Measurements from ENCODE around the gene NOG. TPM values are rescaled to one million over a fixed set of nuclear protein-coding genes. Genes with fewer than 3 reads are reported as not detected.

The NOG gene
- total RNA-seq, 1 experiment from 2014 or later, result 0.32 TPM

DNA sequence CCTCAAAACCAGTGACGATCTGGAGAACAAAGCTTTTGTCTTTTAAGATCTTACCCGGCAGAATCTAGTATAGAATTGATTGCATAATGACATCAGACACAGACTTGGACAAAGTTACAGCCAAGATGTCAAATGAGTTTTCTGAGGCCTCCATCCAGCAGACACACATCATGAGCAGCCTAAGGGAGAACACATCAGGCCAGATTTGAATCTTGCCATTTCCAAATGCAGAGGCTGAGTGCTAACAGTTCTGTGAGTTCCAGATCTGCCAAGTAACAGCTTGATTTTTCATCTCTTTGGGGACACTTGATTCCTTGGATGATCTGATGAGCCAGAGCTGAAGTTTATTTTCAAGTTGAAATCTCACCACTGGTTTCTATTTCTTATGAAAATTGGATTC lies 21.0 kb downstream of the NOG start:
- POLR2A ChIA-PET, result no interaction called here
- Histone ChIP-seq H3K36me3 (ENCODE audit: control insufficient read depth, insufficient read depth, low read length) (no peaks in the 10 kb centered on the region), H3K4me1 (no peaks in the 10 kb centered on the region), H3K4me3 (ENCODE audit: low read depth, low read length) (no peak overlapping the region), H3K9me3 (no peaks in the 10 kb centered on the region), H3K27me3 (replicated peaks; ENCODE audit: control insufficient read depth, insufficient read depth, low read length) (no peaks in the 10 kb centered on the region)
- Mint-ChIP-seq H3K27ac (ENCODE audit: unreplicated experiment) (no peak overlapping the region), H3K27me3 (ENCODE audit: insufficient read depth, unreplicated experiment) (peaks cover 14% of the 10 kb centered on the region), H3K4me3 (ENCODE audit: unreplicated experiment) (no peak overlapping the region), H3K4me1 (ENCODE audit: low read depth, unreplicated experiment) (no peaks in the 10 kb centered on the region), H3K9me3 (ENCODE audit: unreplicated experiment) (no peaks in the 10 kb centered on the region), H3K36me3 (ENCODE audit: insufficient read depth, unreplicated experiment) (no peaks in the 10 kb centered on the region)
- no TSS peak for BruUV-seq (replicated peaks)
- TF ChIP-seq, protein P1, sequence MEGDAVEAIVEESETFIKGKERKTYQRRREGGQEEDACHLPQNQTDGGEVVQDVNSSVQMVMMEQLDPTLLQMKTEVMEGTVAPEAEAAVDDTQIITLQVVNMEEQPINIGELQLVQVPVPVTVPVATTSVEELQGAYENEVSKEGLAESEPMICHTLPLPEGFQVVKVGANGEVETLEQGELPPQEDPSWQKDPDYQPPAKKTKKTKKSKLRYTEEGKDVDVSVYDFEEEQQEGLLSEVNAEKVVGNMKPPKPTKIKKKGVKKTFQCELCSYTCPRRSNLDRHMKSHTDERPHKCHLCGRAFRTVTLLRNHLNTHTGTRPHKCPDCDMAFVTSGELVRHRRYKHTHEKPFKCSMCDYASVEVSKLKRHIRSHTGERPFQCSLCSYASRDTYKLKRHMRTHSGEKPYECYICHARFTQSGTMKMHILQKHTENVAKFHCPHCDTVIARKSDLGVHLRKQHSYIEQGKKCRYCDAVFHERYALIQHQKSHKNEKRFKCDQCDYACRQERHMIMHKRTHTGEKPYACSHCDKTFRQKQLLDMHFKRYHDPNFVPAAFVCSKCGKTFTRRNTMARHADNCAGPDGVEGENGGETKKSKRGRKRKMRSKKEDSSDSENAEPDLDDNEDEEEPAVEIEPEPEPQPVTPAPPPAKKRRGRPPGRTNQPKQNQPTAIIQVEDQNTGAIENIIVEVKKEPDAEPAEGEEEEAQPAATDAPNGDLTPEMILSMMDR (IDR thresholded peaks at IDR 0.05; ENCODE audit: insufficient read depth in 1 of 2, low read depth in 1 of 2, low read length in 1 of 2, severe bottlenecking in 1 of 2, unreplicated experiment in 1 of 2), result no peak
- CTCF ChIA-PET, result no interaction called here
- DNase-seq, result no peak
- intact Hi-C loops (cut with micrococcal nuclease; ENCODE audit: unreplicated experiment), result no loop called here

DNA sequence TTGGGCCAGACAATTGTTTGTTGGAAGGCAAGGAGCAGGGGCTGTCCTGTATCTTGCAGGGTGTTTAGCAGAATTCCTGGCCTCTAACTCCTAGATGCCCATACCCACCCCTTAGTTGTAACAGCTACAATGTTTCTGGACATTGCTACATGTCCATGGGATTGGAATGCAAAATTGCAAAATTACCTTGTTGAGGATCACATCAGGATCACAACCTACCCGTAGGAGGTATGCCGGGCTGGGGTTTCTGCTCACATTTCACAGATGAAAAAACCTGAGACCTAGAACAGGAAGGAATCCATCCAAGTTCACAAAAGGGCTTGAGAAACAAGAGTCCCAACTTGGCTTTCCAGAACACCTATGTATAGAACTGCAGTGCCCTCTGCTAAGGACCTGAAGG lies 22.7 kb downstream of the NOG start:
- DNase-seq, result no peak
- CTCF ChIA-PET, result no interaction called here

DNA sequence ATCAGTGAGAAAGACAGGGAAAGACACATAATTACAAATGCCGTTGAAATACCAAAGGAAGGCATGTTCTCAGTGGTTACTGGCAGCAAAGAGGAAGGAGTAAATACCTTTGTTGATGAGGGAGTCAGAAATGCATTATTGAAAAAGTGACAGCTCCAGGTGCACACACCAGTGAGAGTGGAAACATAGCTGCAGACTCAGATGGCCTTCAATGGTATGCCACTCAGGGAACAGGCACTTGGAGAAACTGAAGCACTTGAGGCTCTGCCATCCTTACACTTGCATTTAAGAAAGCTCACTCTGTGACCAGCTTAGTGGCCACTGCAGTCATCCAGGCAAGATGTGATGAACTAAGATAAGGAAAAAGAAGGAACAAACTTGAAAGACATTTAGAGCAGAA lies 29.9 kb downstream of the NOG start:
- intact Hi-C loops (cut with micrococcal nuclease; ENCODE audit: unreplicated experiment), result no loop called here
- no peaks in the 10 kb centered on the region for H3K4me1 Mint-ChIP-seq (ENCODE audit: low read depth, unreplicated experiment)
- H3K4me1 ChIP-seq, result no peaks in the 10 kb centered on the region
- no peaks in the 10 kb centered on the region for H3K36me3 Mint-ChIP-seq (ENCODE audit: insufficient read depth, unreplicated experiment)
- CTCF ChIA-PET, result no interaction called here
- no peak for DNase-seq
- no peaks in the 10 kb centered on the region for H3K36me3 ChIP-seq (ENCODE audit: control insufficient read depth, insufficient read depth, low read length)
- no TSS peak for BruUV-seq (replicated peaks)
- H3K27me3 Mint-ChIP-seq (ENCODE audit: insufficient read depth, unreplicated experiment), result peaks cover 19% of the 10 kb centered on the region
- H3K27ac Mint-ChIP-seq (ENCODE audit: unreplicated experiment), result no peak overlapping the region
- H3K9me3 ChIP-seq, result no peaks in the 10 kb centered on the region
- no peak overlapping the region for H3K4me3 ChIP-seq (ENCODE audit: low read depth, low read length)
- POLR2A ChIA-PET, result no interaction called here
- H3K4me3 Mint-ChIP-seq (ENCODE audit: unreplicated experiment), result no peak overlapping the region
- TF ChIP-seq, protein P1 (IDR thresholded peaks at IDR 0.05; ENCODE audit: insufficient read depth in 1 of 2, low read depth in 1 of 2, low read length in 1 of 2, severe bottlenecking in 1 of 2, unreplicated experiment in 1 of 2), result no peak
- H3K9me3 Mint-ChIP-seq (ENCODE audit: unreplicated experiment), result no peaks in the 10 kb centered on the region
- H3K27me3 ChIP-seq (replicated peaks; ENCODE audit: control insufficient read depth, insufficient read depth, low read length), result 0 out of 2 replicates have a peak, but pooled peaks cover 2% of the 10 kb centered on the region

More for the DNA sequence above, 22.7 kb downstream of the NOG start:
- Mint-ChIP-seq H3K27me3 (ENCODE audit: insufficient read depth, unreplicated experiment) (peaks cover 12% of the 10 kb centered on the region), H3K4me1 (ENCODE audit: low read depth, unreplicated experiment) (no peaks in the 10 kb centered on the region), H3K9me3 (ENCODE audit: unreplicated experiment) (no peaks in the 10 kb centered on the region), H3K27ac (ENCODE audit: unreplicated experiment) (no peak overlapping the region), H3K36me3 (ENCODE audit: insufficient read depth, unreplicated experiment) (no peaks in the 10 kb centered on the region), H3K4me3 (ENCODE audit: unreplicated experiment) (no peak overlapping the region)
- intact Hi-C loops (cut with micrococcal nuclease; ENCODE audit: unreplicated experiment), result no loop called here
- no peaks in the 10 kb centered on the region for H3K4me1 ChIP-seq
- H3K36me3 ChIP-seq (ENCODE audit: control insufficient read depth, insufficient read depth, low read length), result no peaks in the 10 kb centered on the region
- BruUV-seq (replicated peaks), result no TSS peak
- no peaks in the 10 kb centered on the region for H3K27me3 ChIP-seq (replicated peaks; ENCODE audit: control insufficient read depth, insufficient read depth, low read length)
- POLR2A ChIA-PET, result no interaction called here
- no peak overlapping the region for H3K4me3 ChIP-seq (ENCODE audit: low read depth, low read length)
- no peaks in the 10 kb centered on the region for H3K9me3 ChIP-seq
- TF ChIP-seq, protein P1 (IDR thresholded peaks at IDR 0.05; ENCODE audit: insufficient read depth in 1 of 2, low read depth in 1 of 2, low read length in 1 of 2, severe bottlenecking in 1 of 2, unreplicated experiment in 1 of 2), result no peak
